ENCODE measurements around the gene LRMDA. TPM values are rescaled to one million over a fixed set of nuclear protein-coding genes. Genes with fewer than 3 reads are reported as not detected.

Gene LRMDA
- total and polyA plus RNA-seq, 2 of the 13 experiments (the other 11 are each of a cell fraction or from before 2014, with no cell fraction given): 13.4 to 22.0 TPM

GRCh38 chr10:76080451-76080850, 649.0 kb downstream of the LRMDA start:
- peaks cover 19% of the 10 kb centered on the region; the same call in 1 of the 2 replicates for H3K4me1 ChIP-seq (ENCODE audit: insufficient read depth, low read length)
- H4K20me1 ChIP-seq (ENCODE audit: insufficient read depth, low read length): no peaks in the 10 kb centered on the region
- H3K9me3 ChIP-seq (ENCODE audit: low read length): no peaks in the 10 kb centered on the region
- H3K9ac ChIP-seq (ENCODE audit: insufficient read depth, low read depth, low read length): no peak overlapping the region
- FAIRE-seq (no peak), ATAC-seq (no peak), DNase-seq (ENCODE audit: low spot score) (no peak)
- no peak overlapping the region for H3K4me3 ChIP-seq (replicated peaks in 1 of 3; ENCODE audit: insufficient read depth in 1 of 3, low read depth in 2 of 3, low read length in 3 of 3)
- H3K36me3 ChIP-seq (replicated peaks in 1 of 2; ENCODE audit: control insufficient read depth in 1 of 2, insufficient read depth in 2 of 2, low read length in 2 of 2): no peaks in the 10 kb centered on the region
- POLR2A ChIA-PET: interaction anchor here (1.1 kb wide), 1 partner anchor 29 kb away, joined by 3 read pairs; no protein-coding TSS in a partner anchor
- intact Hi-C loops (cut with micrococcal nuclease; ENCODE audit: unreplicated experiment): no loop called here
- no peaks in the 10 kb centered on the region for H3K27me3 ChIP-seq (ENCODE audit: control insufficient read depth in 1 of 2, insufficient read depth in 2 of 2, low read length in 2 of 2)
- TF ChIP-seq MAFF (IDR thresholded peaks at IDR 0.05; ENCODE audit: low read depth, low read length) (peak; percentile 40; the same call in 1 of the 2 replicates), MYPOP (CRISPR knock-in tag; IDR thresholded peaks at IDR 0.05) (no peak), MAFK (conservative IDR thresholded peaks at IDR 0.05 in 1 of 2, IDR thresholded peaks at IDR 0.05 in 1 of 2; ENCODE audit: low read length in 2 of 2) (peak; percentile 59 to 60), ZBTB42 (CRISPR knock-in tag; IDR thresholded peaks at IDR 0.05) (no peak), THAP7 (CRISPR knock-in tag; IDR thresholded peaks at IDR 0.05) (no peak)
- no TSS peak for BruUV-seq (replicated peaks)
- no peak overlapping the region for H2AFZ ChIP-seq (ENCODE audit: low read length)
- CTCF ChIA-PET (ENCODE audit: low intra/inter-chr PET ratio, low total read pairs): no interaction called here
- no peak overlapping the region for H3K4me2 ChIP-seq (ENCODE audit: low read depth, low read length)
- no peaks in the 10 kb centered on the region for H3K79me2 ChIP-seq (ENCODE audit: insufficient read depth, low read length)
- in situ Hi-C loops (cut with HindIII; ENCODE audit: extremely low pct_ligation_motif_present, low pct_unique_long_range_greater_than_20kb): no loop called here
- no peak overlapping the region for H3K27ac ChIP-seq (ENCODE audit: extremely low read length, insufficient read depth, low read length)

GRCh38 chr10:76080991-76081390, 649.6 kb downstream of the LRMDA start:
- POLR2A ChIA-PET: interaction anchor here (1.1 kb wide), 1 partner anchor 30 kb away, joined by 3 read pairs; no protein-coding TSS in a partner anchor

More at GRCh38 chr10:76080991-76081390, 649.6 kb downstream of the LRMDA start:
- DNase-seq (ENCODE audit: low spot score) (no peak), FAIRE-seq (no peak), ATAC-seq (no peak)
- H4K20me1 ChIP-seq (ENCODE audit: insufficient read depth, low read length): no peaks in the 10 kb centered on the region
- BruUV-seq (replicated peaks): no TSS peak
- CTCF ChIA-PET (ENCODE audit: low intra/inter-chr PET ratio, low total read pairs): no interaction called here
- H3K4me1 ChIP-seq (ENCODE audit: insufficient read depth, low read length): peaks cover 24% of the 10 kb centered on the region
- H3K9me3 ChIP-seq (ENCODE audit: low read length): no peaks in the 10 kb centered on the region
- H3K27ac ChIP-seq (ENCODE audit: extremely low read length, insufficient read depth, low read length): no peak overlapping the region
- H3K4me2 ChIP-seq (ENCODE audit: low read depth, low read length): no peak overlapping the region
- no peak overlapping the region for H3K4me3 ChIP-seq (replicated peaks in 1 of 3; ENCODE audit: insufficient read depth in 1 of 3, low read depth in 2 of 3, low read length in 3 of 3)
- H3K79me2 ChIP-seq (ENCODE audit: insufficient read depth, low read length): no peaks in the 10 kb centered on the region
- no peak overlapping the region for H3K9ac ChIP-seq (ENCODE audit: insufficient read depth, low read depth, low read length)
- no peaks in the 10 kb centered on the region for H3K36me3 ChIP-seq (replicated peaks in 1 of 2; ENCODE audit: control insufficient read depth in 1 of 2, insufficient read depth in 2 of 2, low read length in 2 of 2)
- no peak overlapping the region for H2AFZ ChIP-seq (ENCODE audit: low read length)
- intact Hi-C loops (cut with micrococcal nuclease; ENCODE audit: unreplicated experiment) (no loop called here), in situ Hi-C loops (cut with HindIII; ENCODE audit: extremely low pct_ligation_motif_present, low pct_unique_long_range_greater_than_20kb) (no loop called here)
- H3K27me3 ChIP-seq (ENCODE audit: control insufficient read depth in 1 of 2, insufficient read depth in 2 of 2, low read length in 2 of 2): no peaks in the 10 kb centered on the region
- TF ChIP-seq FOSL2 (CRISPR knock-in tag; IDR thresholded peaks at IDR 0.05) (peak; percentile 38; the same call in 1 of the 2 replicates), RERE (CRISPR knock-in tag; IDR thresholded peaks at IDR 0.05; ENCODE audit: low read depth) (no peak), RBAK (CRISPR knock-in tag; IDR thresholded peaks at IDR 0.05) (no peak), RFXANK (CRISPR knock-in tag; IDR thresholded peaks at IDR 0.05) (no peak), E2F5 (CRISPR knock-in tag; conservative IDR thresholded peaks at IDR 0.05) (no peak), ZNF354B (CRISPR knock-in tag; IDR thresholded peaks at IDR 0.05) (no peak)
- 100% methylated on average over 3 of the region's 3 CpGs for WGBS (ENCODE audit: low lambda C conversion rate)

Measured in HepG2 (cell line).